ENCODE data around the gene FLOT1.
A peak's percentile ranks its signal among the peaks of the same experiment; 100 is the strongest.

The FLOT1 gene

GRCh38 chr6:30686009-30686907, 56.2 kb downstream of the FLOT1 start, which contains the start of gene PPP1R18 (continued):
- TF ChIP-seq ZNF518A (tag by site-specific recombination; conservative IDR thresholded peaks at IDR 0.05; ENCODE audit: low read depth) (no peak), HIC1 (tag by site-specific recombination; IDR thresholded peaks at IDR 0.05) (0 out of 2 replicates have a peak, but pooled peaks have one; percentile 9), ZNF214 (tag by site-specific recombination; IDR thresholded peaks at IDR 0.05; ENCODE audit: borderline replicate concordance) (no peak), ZNF692 (tag by site-specific recombination; IDR thresholded peaks at IDR 0.05) (peak; percentile 52; the same call in 1 of the 2 replicates), PRDM1 (tag by site-specific recombination; IDR thresholded peaks at IDR 0.05) (peak; percentile 100), ZNF530 (tag by site-specific recombination; IDR thresholded peaks at IDR 0.05; ENCODE audit: low read depth) (no peak), ZFP69B (tag by site-specific recombination; IDR thresholded peaks at IDR 0.05) (0 out of 2 replicates have a peak, but pooled peaks have one; percentile 40), ZNF548 (tag by site-specific recombination; IDR thresholded peaks at IDR 0.05) (no peak), ZNF600 (tag by site-specific recombination; IDR thresholded peaks at IDR 0.05) (peak; percentile 85), ZBTB7A (tag by site-specific recombination; IDR thresholded peaks at IDR 0.05; ENCODE audit: low read depth) (peak; percentile 46; the same call in 1 of the 2 replicates), PATZ1 (tag by site-specific recombination; IDR thresholded peaks at IDR 0.05) (peak; percentile 41; the same call in 1 of the 2 replicates), PRDM10 (tag by site-specific recombination; IDR thresholded peaks at IDR 0.05) (peak; percentile 84), SCRT1 (tag by site-specific recombination; IDR thresholded peaks at IDR 0.05; ENCODE audit: borderline replicate concordance) (no peak), ZNF223 (tag by site-specific recombination; IDR thresholded peaks at IDR 0.05) (peak; percentile 76; the same call in 1 of the 2 replicates), ZNF645 (tag by site-specific recombination; IDR thresholded peaks at IDR 0.05) (peak; percentile 53; the same call in 1 of the 2 replicates), ZNF114 (tag by site-specific recombination; IDR thresholded peaks at IDR 0.05) (no peak), KLF9 (tag by site-specific recombination; IDR thresholded peaks at IDR 0.05; ENCODE audit: low read depth) (peak; percentile 34; the same call in 1 of the 2 replicates), ZNF292 (tag by site-specific recombination; IDR thresholded peaks at IDR 0.05; ENCODE audit: borderline replicate concordance, low read depth) (no peak), ZNF157 (tag by site-specific recombination; IDR thresholded peaks at IDR 0.05) (0 out of 2 replicates have a peak, but pooled peaks have one; percentile 42), KLF1 (tag by site-specific recombination; IDR thresholded peaks at IDR 0.05) (peak; percentile 67), ZFP37 (tag by site-specific recombination; IDR thresholded peaks at IDR 0.05) (no peak), ZNF132 (tag by site-specific recombination; IDR thresholded peaks at IDR 0.05; ENCODE audit: borderline replicate concordance) (no peak)
